ENCODE results near the gene TNFSF10. TPM values are rescaled to one million over a fixed set of nuclear protein-coding genes. Genes with fewer than 3 reads are reported as not detected.

The TNFSF10 gene
- total RNA-seq, 2 donors from 2014 or later: 57.2 to 118 TPM

DNA sequence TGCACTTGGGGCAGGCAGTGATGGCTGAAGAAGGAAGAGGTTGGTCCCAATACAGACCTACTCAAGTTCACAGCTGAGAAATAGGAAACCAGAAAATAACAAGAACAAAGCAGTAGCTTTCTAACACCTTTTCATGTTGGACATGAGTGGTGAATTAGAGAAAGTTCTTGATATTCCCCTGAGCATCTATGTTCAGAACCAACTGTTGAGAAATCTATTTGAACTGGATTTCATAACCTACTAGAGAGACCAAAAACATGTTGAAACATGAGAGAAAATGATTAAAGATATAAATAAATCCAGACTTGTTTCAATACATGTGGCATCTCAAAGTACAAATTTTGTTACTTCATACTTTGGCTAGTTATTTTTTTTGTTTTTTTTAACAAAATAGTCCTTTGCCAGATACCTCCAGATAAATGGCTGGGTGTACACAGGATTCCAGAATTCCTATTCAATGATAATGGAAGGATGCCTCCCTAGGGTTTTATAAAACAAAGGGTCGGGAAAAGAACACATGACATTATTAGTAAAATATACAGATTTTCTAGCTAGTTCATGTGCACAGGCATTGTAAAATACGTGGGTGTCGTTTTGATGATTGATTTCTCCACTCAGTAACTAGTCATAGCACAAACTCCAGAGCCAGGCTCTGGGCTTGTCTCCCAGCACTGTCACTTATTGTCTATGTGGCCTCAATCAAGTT, 34.4 kb upstream of the TNFSF10 start:
- Histone ChIP-seq H3K36me3 (no peaks in the 10 kb centered on the region), H3K9ac (ENCODE audit: low read depth in 2 of 2, low read length in 2 of 2) (no peak overlapping the region)

DNA sequence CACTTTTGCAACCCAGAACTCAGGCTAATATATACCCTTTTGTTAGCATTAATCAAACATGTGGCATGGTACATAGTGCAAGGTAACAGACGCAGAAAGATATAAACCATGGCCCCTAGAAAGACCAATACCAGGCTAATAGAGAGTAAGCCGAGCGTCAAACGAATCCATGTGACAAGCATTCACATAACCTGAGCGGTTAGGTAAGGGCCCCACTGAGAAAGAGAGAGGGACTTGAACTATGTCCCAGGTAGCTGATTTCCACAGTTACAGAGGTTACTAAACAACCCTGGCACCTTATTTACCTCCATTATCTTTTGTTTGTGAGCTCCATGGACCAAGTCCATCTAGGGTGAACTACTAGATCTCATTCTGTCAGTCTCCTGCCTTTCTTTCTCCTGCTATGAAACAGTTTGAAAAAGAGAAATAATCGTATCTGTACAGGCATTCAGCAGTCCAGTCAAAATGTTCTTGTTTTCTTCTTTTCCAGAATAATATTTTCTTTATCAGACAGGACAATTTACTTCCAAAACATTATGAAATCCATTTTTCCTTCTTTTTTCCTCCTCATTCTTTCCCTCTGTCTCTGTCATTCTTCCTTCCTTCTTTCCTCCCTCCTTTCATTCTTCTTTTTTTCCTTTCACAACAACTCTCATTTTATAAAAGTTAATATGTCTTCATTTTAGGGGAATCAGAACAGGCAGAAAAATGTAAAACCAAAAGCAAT, 30.5 kb upstream of the TNFSF10 start:
- no peaks in the 10 kb centered on the region for H3K9me3 ChIP-seq
- H3K27me3 ChIP-seq: no peaks in the 10 kb centered on the region
- no peak overlapping the region for H3K9ac ChIP-seq (ENCODE audit: low read depth in 2 of 2, low read length in 2 of 2)
- H3K27ac ChIP-seq: no peak overlapping the region
- no peaks in the 10 kb centered on the region for H3K36me3 ChIP-seq
- no peak overlapping the region for H3K4me3 ChIP-seq
- TF ChIP-seq CTCF (IDR thresholded peaks at IDR 0.05): no peak
- intact Hi-C loops (cut with DNase I): no loop called here
- DNase-seq: peak; percentile 11
- no peaks in the 10 kb centered on the region for H3K4me1 ChIP-seq

More for the DNA sequence above, 34.4 kb upstream of the TNFSF10 start:
- no peak overlapping the region for H3K27ac ChIP-seq
- no peak overlapping the region for H3K4me3 ChIP-seq
- DNase-seq: no peak
- H3K27me3 ChIP-seq: no peaks in the 10 kb centered on the region
- intact Hi-C loops (cut with DNase I): no loop called here
- H3K9me3 ChIP-seq: no peaks in the 10 kb centered on the region
- no peaks in the 10 kb centered on the region for H3K4me1 ChIP-seq
- no peak for TF ChIP-seq CTCF (IDR thresholded peaks at IDR 0.05)

DNA sequence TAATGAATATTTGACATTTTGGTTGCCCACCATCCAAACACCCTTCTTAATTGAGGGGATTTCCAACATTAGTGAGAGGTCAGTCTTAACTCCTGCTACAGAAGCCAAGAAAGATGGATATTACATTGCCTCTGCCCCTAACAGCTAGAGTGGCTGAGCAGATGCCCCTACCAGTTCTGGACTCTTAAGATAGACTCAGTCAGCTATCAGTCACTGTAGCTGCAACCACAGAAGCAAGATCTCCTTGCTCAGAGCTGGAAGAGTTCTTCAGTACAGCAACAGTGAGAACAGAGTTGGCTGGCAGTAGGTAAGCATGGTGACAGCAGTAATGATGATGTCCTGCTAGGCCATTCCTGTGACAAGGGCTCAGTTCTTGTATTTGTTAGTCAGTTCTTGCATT, 29.4 kb upstream of the TNFSF10 start:
- Histone ChIP-seq H3K4me3 (no peak overlapping the region), H3K4me1 (no peaks in the 10 kb centered on the region), H3K27ac (no peak overlapping the region), H3K9me3 (no peaks in the 10 kb centered on the region), H3K36me3 (no peaks in the 10 kb centered on the region), H3K9ac (ENCODE audit: low read depth in 2 of 2, low read length in 2 of 2) (no peak overlapping the region), H3K27me3 (no peaks in the 10 kb centered on the region)
- intact Hi-C loops (cut with DNase I): no loop called here
- no peak for TF ChIP-seq CTCF (IDR thresholded peaks at IDR 0.05)
- no peak for DNase-seq

DNA sequence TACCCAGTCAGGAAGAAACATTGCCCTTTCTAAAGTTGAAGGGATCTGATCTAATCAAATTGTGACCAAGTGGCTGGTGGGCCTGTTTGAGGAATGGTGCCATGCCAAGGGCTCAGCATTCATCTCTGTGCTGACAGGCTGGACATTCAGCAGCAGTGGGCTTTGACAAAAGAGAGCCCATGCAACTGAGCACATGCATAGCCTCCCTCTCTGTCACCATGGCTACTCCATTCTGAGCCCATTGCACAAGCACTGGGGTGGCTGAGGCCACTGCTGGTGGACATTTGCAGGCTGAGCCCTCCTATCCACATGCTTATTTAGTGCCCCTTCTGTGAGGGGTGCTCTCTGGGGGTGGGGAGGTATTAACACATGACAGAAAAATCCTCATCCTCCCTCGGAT, 28.6 kb upstream of the TNFSF10 start:
- Histone ChIP-seq H3K4me3 (no peak overlapping the region), H3K4me1 (no peaks in the 10 kb centered on the region), H3K27ac (no peak overlapping the region), H3K36me3 (no peaks in the 10 kb centered on the region), H3K27me3 (no peaks in the 10 kb centered on the region), H3K9me3 (no peaks in the 10 kb centered on the region), H3K9ac (ENCODE audit: low read depth in 2 of 2, low read length in 2 of 2) (no peak overlapping the region)
- no peak for TF ChIP-seq CTCF (IDR thresholded peaks at IDR 0.05)
- DNase-seq: no peak
- intact Hi-C loops (cut with DNase I): no loop called here

DNA sequence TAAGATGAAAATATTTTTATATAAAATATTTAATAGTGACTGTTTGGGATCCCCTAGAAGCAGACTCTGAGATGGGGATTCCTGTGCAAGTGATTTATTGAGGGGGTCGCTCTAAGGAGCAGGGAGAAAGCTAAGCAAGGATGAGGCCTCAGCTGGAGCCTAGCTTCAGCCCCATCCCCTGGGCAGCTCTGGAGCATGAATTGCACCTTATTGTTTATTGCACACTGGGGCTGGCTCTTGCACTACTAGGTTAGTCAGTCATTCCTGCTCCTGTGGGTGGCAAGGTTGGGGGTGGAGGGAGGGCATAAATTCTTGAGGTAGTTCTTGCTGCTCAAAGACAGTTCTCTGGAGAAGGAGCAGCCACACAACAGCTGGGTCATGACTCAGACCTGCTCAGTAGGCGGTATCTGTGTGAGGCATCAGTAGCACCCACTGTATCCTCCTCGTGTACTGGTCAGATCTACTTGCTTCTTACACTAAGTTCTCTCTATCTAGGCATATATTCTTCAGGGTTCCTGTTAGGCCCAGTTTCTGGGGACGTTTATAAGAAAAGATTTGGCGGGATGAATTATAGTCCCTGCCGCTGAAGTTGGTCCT, 27.2 kb upstream of the TNFSF10 start:
- Histone ChIP-seq H3K9me3 (no peaks in the 10 kb centered on the region), H3K9ac (ENCODE audit: low read depth in 2 of 2, low read length in 2 of 2) (no peak overlapping the region), H3K27me3 (no peaks in the 10 kb centered on the region), H3K4me3 (no peak overlapping the region), H3K27ac (no peak overlapping the region), H3K4me1 (no peaks in the 10 kb centered on the region), H3K36me3 (no peaks in the 10 kb centered on the region)
- TF ChIP-seq CTCF (IDR thresholded peaks at IDR 0.05): no peak
- DNase-seq: peak; percentile 17
- intact Hi-C loops (cut with DNase I): no loop called here

Measured in colonic mucosa (tissue), 4 donors.